ENCODE results near the gene CANX. TPM values are rescaled to one million over a fixed set of nuclear protein-coding genes. Genes with fewer than 3 reads are reported as not detected.

CANX gene
- total and polyA plus RNA-seq, 2 of the 13 experiments (the other 11 are each of a cell fraction or from before 2014, with no cell fraction given), result 477 to 680 TPM

DNA sequence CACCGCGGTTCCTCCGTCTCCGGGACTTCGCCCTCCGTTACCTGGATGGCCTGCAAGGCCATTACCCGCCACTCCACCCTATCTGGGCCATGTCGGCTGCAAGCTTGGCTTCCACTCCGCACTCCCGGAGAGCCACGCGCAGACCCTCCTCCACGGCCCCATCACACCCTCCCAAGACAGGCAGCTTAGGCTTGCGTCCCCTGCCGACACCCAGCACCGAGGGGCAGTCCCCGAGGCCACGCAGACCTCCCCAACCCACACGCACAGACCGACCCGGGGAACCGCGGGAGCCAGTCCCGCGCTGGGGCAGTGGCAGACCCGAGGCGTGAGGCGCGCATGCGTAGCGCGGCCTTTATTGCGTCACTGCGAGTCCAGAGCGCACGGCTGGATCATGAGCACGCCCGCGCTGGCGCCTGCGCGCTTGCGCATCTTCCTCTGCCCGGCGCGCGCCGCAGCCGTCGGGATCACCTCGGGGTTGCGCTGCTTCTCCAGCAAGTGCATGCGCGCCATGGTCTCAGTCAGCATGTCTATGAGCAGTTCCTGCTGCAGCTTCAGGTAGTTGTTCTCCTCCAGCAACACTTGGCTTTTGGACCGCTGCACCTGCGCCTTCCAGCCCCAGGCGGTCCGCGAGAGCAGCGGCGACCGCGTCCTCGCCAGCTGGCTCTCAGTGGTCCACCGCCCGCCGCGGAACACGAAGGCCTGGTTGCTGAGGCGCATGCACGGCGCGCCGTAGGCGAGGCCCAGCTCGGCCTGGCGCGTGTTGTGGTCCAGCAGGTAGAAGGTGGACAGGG lies 20.3 kb upstream of the CANX start (continued):
- TF ChIP-seq, protein P1, sequence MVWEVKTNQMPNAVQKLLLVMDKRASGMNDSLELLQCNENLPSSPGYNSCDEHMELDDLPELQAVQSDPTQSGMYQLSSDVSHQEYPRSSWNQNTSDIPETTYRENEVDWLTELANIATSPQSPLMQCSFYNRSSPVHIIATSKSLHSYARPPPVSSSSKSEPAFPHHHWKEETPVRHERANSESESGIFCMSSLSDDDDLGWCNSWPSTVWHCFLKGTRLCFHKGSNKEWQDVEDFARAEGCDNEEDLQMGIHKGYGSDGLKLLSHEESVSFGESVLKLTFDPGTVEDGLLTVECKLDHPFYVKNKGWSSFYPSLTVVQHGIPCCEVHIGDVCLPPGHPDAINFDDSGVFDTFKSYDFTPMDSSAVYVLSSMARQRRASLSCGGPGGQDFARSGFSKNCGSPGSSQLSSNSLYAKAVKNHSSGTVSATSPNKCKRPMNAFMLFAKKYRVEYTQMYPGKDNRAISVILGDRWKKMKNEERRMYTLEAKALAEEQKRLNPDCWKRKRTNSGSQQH (CRISPR knock-in tag; IDR thresholded peaks at IDR 0.05; ENCODE audit: low read depth), result peak; percentile 95
- TF ChIP-seq TEAD3 (CRISPR knock-in tag; optimal IDR thresholded peaks at IDR 0.05; ENCODE audit: borderline replicate concordance), result peak; percentile 73
- TF ChIP-seq ZNF34 (CRISPR knock-in tag; IDR thresholded peaks at IDR 0.05; ENCODE audit: borderline replicate concordance), result peak; percentile 76; the same call in 1 of the 2 replicates
- TF ChIP-seq ZNF557 (CRISPR knock-in tag; IDR thresholded peaks at IDR 0.05), result 0 out of 2 replicates have a peak, but pooled peaks have one; percentile 20
- TF ChIP-seq, protein P2, sequence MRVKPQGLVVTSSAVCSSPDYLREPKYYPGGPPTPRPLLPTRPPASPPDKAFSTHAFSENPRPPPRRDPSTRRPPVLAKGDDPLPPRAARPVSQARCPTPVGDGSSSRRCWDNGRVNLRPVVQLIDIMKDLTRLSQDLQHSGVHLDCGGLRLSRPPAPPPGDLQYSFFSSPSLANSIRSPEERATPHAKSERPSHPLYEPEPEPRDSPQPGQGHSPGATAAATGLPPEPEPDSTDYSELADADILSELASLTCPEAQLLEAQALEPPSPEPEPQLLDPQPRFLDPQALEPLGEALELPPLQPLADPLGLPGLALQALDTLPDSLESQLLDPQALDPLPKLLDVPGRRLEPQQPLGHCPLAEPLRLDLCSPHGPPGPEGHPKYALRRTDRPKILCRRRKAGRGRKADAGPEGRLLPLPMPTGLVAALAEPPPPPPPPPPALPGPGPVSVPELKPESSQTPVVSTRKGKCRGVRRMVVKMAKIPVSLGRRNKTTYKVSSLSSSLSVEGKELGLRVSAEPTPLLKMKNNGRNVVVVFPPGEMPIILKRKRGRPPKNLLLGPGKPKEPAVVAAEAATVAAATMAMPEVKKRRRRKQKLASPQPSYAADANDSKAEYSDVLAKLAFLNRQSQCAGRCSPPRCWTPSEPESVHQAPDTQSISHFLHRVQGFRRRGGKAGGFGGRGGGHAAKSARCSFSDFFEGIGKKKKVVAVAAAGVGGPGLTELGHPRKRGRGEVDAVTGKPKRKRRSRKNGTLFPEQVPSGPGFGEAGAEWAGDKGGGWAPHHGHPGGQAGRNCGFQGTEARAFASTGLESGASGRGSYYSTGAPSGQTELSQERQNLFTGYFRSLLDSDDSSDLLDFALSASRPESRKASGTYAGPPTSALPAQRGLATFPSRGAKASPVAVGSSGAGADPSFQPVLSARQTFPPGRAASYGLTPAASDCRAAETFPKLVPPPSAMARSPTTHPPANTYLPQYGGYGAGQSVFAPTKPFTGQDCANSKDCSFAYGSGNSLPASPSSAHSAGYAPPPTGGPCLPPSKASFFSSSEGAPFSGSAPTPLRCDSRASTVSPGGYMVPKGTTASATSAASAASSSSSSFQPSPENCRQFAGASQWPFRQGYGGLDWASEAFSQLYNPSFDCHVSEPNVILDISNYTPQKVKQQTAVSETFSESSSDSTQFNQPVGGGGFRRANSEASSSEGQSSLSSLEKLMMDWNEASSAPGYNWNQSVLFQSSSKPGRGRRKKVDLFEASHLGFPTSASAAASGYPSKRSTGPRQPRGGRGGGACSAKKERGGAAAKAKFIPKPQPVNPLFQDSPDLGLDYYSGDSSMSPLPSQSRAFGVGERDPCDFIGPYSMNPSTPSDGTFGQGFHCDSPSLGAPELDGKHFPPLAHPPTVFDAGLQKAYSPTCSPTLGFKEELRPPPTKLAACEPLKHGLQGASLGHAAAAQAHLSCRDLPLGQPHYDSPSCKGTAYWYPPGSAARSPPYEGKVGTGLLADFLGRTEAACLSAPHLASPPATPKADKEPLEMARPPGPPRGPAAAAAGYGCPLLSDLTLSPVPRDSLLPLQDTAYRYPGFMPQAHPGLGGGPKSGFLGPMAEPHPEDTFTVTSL (CRISPR knock-in tag; IDR thresholded peaks at IDR 0.05; ENCODE audit: borderline replicate concordance), result peak; percentile 73; the same call in 1 of the 2 replicates
- peak; percentile 11; the same call in 1 of the 2 replicates for TF ChIP-seq BCL6 (CRISPR knock-in tag; IDR thresholded peaks at IDR 0.05)
- no peak for TF ChIP-seq CHD4 (IDR thresholded peaks at IDR 0.05; ENCODE audit: borderline replicate concordance, low read length)
- TF ChIP-seq NFKBIZ (CRISPR knock-in tag; IDR thresholded peaks at IDR 0.05), result 0 out of 2 replicates have a peak, but pooled peaks have one; percentile 62
- TF ChIP-seq HNRNPK (IDR thresholded peaks at IDR 0.05; ENCODE audit: low read depth, low read length, poor library complexity, severe bottlenecking), result peak; percentile 76
- TF ChIP-seq SP2 (CRISPR knock-in tag; IDR thresholded peaks at IDR 0.05), result peak; percentile 44; the same call in 1 of the 2 replicates
- TF ChIP-seq, protein P3, sequence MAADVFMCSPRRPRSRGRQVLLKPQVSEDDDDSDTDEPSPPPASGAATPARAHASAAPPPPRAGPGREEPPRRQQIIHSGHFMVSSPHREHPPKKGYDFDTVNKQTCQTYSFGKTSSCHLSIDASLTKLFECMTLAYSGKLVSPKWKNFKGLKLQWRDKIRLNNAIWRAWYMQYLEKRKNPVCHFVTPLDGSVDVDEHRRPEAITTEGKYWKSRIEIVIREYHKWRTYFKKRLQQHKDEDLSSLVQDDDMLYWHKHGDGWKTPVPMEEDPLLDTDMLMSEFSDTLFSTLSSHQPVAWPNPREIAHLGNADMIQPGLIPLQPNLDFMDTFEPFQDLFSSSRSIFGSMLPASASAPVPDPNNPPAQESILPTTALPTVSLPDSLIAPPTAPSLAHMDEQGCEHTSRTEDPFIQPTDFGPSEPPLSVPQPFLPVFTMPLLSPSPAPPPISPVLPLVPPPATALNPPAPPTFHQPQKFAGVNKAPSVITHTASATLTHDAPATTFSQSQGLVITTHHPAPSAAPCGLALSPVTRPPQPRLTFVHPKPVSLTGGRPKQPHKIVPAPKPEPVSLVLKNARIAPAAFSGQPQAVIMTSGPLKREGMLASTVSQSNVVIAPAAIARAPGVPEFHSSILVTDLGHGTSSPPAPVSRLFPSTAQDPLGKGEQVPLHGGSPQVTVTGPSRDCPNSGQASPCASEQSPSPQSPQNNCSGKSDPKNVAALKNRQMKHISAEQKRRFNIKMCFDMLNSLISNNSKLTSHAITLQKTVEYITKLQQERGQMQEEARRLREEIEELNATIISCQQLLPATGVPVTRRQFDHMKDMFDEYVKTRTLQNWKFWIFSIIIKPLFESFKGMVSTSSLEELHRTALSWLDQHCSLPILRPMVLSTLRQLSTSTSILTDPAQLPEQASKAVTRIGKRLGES (CRISPR knock-in tag; IDR thresholded peaks at IDR 0.05; ENCODE audit: borderline replicate concordance), result peak; percentile 81; the same call in 1 of the 2 replicates
- TF ChIP-seq ZNF674 (CRISPR knock-in tag; IDR thresholded peaks at IDR 0.05; ENCODE audit: low read depth), result no peak
- TF ChIP-seq SMAD9 (CRISPR knock-in tag; IDR thresholded peaks at IDR 0.05), result peak; percentile 9; the same call in 1 of the 2 replicates

All from HepG2 (cell line).